Measurements from ENCODE around the gene RUNDC3A.

The RUNDC3A gene

DNA sequence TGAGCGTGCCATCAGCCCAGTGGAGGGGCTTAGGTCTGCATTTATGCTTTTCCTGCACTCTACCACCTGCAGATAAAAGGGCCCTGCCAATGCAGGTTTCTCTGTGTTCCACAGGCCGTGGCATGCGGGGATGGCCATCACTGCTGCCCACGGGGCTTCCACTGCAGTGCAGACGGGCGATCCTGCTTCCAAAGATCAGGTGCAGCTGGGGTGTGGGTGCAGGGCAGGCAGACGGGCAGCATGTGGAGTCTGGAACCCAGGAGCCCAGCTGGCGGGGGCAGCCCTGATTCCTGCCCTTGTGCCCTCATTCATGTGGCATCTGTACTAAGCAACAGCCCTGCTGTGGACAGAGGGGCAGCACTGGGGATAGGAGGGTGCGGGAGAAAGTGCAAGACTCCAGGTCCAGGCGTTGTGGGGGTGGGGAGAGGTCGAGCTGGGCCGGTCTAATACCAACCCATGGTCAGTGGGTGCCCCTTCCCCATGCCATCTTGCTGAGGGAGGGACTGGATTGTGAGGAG is 41.2 kb downstream of the RUNDC3A start:
- H3K36me3 Mint-ChIP-seq (ENCODE audit: low read depth), result peaks cover 3% of the 10 kb centered on the region
- H3K9me3 Mint-ChIP-seq, result no peaks in the 10 kb centered on the region
- no peak overlapping the region for H3K27ac Mint-ChIP-seq
- H3K4me1 Mint-ChIP-seq (ENCODE audit: low read depth), result peaks cover 14% of the 10 kb centered on the region
- DNase-seq (ENCODE audit: low spot score), result no peak
- no peak overlapping the region for H3K4me3 Mint-ChIP-seq
- H3K27me3 Mint-ChIP-seq (ENCODE audit: low read depth), result no peaks in the 10 kb centered on the region

DNA sequence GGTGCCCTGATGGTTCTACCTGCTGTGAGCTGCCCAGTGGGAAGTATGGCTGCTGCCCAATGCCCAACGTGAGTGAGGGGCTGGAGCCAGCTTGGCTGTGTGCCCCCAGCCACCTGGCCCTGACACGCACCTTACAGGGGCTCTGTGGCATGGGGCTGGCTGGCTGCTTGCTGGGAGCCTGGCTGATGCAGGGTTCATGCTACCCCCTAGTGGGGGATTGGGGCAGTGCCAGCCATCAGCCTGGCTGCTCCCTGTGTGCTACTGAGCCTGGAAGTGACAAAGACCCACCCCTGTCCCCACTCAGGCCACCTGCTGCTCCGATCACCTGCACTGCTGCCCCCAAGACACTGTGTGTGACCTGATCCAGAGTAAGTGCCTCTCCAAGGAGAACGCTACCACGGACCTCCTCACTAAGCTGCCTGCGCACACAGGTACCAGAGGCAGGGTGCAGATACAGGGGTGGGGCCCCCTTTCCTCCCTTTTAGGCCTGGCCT is 42.4 kb downstream of the RUNDC3A start:
- Mint-ChIP-seq H3K4me1 (ENCODE audit: low read depth) (peaks cover 4% of the 10 kb centered on the region), H3K4me3 (no peak overlapping the region), H3K27ac (no peak overlapping the region), H3K27me3 (ENCODE audit: low read depth) (peaks cover 8% of the 10 kb centered on the region), H3K36me3 (ENCODE audit: low read depth) (peaks cover 3% of the 10 kb centered on the region), H3K9me3 (no peaks in the 10 kb centered on the region)
- peak; percentile 62 for DNase-seq (ENCODE audit: low spot score)

DNA sequence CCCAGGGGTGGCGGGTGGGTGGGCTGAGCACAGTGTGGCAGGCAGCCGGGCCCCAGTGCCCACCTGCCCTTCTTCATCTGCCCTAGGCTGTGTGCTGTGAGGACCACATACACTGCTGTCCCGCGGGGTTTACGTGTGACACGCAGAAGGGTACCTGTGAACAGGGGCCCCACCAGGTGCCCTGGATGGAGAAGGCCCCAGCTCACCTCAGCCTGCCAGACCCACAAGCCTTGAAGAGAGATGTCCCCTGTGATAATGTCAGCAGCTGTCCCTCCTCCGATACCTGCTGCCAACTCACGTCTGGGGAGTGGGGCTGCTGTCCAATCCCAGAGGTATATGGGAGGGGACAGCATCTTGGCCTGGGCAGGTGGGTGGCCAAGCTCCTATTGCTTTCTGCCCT is 43.1 kb downstream of the RUNDC3A start:
- Mint-ChIP-seq H3K4me1 (ENCODE audit: low read depth) (no peaks in the 10 kb centered on the region), H3K4me3 (no peak overlapping the region)

DNA sequence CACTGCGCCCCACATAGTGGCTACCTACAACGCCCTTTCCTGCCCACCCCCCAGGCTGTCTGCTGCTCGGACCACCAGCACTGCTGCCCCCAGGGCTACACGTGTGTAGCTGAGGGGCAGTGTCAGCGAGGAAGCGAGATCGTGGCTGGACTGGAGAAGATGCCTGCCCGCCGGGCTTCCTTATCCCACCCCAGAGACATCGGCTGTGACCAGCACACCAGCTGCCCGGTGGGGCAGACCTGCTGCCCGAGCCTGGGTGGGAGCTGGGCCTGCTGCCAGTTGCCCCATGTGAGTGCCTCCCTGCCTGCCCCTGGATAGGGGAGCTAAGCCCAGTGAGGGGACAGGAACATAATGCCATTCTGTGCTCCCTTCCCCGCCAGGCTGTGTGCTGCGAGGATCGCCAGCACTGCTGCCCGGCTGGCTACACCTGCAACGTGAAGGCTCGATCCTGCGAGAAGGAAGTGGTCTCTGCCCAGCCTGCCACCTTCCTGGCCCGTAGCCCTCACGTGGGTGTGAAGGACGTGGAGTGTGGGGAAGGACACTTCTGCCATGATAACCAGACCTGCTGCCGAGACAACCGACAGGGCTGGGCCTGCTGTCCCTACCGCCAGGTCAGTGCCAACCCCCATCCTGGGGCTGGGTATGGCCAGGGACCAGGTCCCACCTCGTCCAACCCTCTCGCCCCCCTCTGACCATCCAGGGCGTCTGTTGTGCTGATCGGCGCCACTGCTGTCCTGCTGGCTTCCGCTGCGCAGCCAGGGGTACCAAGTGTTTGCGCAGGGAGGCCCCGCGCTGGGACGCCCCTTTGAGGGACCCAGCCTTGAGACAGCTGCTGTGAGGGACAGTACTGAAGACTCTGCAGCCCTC is 43.8 kb downstream of the RUNDC3A start:
- Mint-ChIP-seq H3K4me3 (no peak overlapping the region), H3K9me3 (no peaks in the 10 kb centered on the region), H3K4me1 (ENCODE audit: low read depth) (no peaks in the 10 kb centered on the region), H3K36me3 (ENCODE audit: low read depth) (peaks cover 3% of the 10 kb centered on the region), H3K27me3 (ENCODE audit: low read depth) (peaks cover 8% of the 10 kb centered on the region), H3K27ac (no peak overlapping the region)
- no peak for DNase-seq (ENCODE audit: low spot score)

More for the DNA sequence above, 43.1 kb downstream of the RUNDC3A start:
- Mint-ChIP-seq H3K9me3 (no peaks in the 10 kb centered on the region), H3K27ac (no peak overlapping the region), H3K36me3 (ENCODE audit: low read depth) (peaks cover 3% of the 10 kb centered on the region), H3K27me3 (ENCODE audit: low read depth) (peaks cover 8% of the 10 kb centered on the region)
- DNase-seq (ENCODE audit: low spot score), result no peak

DNA sequence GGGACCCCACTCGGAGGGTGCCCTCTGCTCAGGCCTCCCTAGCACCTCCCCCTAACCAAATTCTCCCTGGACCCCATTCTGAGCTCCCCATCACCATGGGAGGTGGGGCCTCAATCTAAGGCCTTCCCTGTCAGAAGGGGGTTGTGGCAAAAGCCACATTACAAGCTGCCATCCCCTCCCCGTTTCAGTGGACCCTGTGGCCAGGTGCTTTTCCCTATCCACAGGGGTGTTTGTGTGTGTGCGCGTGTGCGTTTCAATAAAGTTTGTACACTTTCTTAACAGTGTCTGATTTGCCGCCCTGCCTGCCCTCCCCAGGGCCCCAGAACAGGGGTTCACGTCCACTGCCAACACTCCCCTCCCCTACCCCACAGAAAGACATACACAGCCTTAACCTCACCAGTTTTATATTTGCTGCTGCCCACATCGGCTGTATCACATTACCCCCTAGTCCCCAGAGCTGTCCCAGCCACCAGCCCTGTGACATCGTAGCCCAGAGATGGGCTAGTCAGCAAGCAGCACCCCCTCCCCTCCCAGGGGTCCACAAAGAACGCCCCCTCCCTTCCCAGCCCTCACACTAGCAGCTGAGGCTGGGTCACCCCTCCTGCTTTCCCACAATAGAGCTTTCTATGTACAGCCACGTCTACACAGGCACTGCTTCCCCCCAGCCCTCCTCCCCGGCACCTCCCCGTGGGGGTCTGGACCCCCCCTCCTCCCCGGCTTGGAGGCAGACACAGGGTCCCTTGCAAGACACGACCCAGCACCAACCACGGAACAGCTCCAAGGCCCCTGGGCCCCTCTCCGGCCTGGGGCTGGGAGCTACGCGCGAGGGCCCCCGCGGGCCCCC is 44.6 kb downstream of the RUNDC3A start:
- Mint-ChIP-seq H3K9me3 (no peaks in the 10 kb centered on the region), H3K27me3 (ENCODE audit: low read depth) (peaks cover 8% of the 10 kb centered on the region), H3K36me3 (ENCODE audit: low read depth) (peaks cover 3% of the 10 kb centered on the region), H3K4me1 (ENCODE audit: low read depth) (no peaks in the 10 kb centered on the region), H3K4me3 (peak overlapping the region; percentile 35), H3K27ac (no peak overlapping the region)
- no peak for DNase-seq (ENCODE audit: low spot score)

DNA sequence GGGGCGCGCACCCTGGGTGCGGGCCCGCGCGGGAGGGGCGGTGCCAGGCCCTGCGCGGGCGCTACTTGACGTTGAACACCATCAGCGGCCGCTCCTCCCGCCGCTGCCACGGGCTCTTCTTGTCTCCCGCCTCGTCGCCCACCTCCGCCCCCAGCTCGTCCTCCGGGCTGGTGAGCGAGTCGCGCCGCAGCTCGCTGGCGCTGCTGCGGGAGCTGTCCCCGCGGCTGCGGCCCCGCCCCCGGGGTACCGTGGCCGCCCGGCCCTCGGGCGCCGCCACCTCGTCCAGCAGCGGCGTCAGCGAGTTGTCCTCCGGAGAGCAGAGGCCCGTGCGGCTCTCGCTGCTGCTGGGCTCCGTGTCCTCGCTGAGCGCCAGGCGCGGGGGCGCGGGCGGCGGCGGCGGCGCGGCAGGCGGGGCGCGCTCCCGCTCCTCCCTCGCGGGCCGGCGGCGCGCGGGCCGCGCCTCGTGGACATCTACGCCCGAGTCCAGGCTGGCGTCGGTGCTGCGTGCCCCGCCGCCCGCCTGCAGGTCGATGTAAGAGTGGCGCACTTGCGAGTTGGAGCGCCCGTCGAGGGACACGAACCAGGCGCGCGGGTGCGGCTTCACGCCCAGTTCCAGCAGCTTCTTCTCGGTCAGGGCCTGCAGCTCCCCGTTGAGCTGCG is 45.4 kb downstream of the RUNDC3A start:
- Mint-ChIP-seq H3K27ac (no peak overlapping the region), H3K9me3 (no peaks in the 10 kb centered on the region), H3K36me3 (ENCODE audit: low read depth) (peaks cover 3% of the 10 kb centered on the region), H3K27me3 (ENCODE audit: low read depth) (peaks cover 9% of the 10 kb centered on the region), H3K4me3 (peak overlapping the region; percentile 40), H3K4me1 (ENCODE audit: low read depth) (no peaks in the 10 kb centered on the region)
- peak; percentile 17 for DNase-seq (ENCODE audit: low spot score)

DNA sequence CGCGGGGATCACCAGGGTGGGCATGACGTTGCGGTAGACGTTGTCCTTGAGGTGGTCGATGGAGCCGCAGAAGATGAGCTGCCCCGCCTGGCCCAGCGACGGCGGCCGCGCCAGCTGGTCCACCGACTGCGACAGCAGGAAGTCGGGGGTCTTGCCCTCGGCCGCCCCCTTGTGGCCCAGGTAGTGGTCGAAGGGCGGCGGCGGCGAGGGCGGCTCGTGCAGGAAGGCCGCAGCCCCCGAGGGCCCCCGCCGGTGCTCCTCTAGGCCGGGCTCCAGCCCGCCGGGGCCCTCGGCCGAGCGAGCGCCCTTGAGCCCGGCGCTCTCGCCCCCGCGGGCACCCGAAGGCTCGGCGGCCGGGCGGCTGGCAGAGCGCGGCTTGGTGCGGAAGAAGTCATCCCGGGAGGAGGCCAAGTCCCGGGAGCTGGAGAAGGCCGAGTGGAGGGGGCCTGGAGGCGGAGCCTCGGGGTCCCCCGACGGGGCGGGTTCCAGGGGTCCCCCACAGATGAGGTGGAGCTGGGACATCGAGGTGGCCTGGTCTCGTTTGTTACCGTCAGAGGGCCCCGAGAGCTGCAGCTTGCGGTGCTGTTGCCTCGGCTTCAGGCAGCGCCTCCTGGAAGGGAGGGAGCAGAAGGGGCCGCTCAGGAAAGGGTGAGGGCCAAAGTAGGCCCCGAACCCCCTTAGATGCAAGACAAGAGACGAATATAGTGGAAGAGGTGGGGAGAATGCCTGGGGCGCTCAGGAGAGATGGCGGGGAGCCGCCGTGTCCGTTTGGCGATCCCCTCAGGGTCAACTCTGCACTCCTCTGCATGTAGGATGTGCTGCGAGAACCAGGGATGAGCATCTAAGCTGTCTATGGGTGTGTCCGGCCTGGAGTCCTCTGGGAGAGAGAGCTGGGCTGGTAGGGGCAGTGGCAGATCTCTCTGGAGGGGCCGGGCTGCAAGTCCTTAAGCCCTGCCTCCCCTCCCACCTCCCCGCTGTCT is 46.5 kb downstream of the RUNDC3A start:
- peaks cover 2% of the 10 kb centered on the region for H3K4me1 Mint-ChIP-seq (ENCODE audit: low read depth)
- peak; percentile 24 for DNase-seq (ENCODE audit: low spot score)
- H3K27me3 Mint-ChIP-seq (ENCODE audit: low read depth), result peaks cover 14% of the 10 kb centered on the region
- peaks cover 3% of the 10 kb centered on the region for H3K36me3 Mint-ChIP-seq (ENCODE audit: low read depth)
- peak overlapping the region; percentile 32 for H3K4me3 Mint-ChIP-seq
- H3K27ac Mint-ChIP-seq, result no peak overlapping the region
- no peaks in the 10 kb centered on the region for H3K9me3 Mint-ChIP-seq

DNA sequence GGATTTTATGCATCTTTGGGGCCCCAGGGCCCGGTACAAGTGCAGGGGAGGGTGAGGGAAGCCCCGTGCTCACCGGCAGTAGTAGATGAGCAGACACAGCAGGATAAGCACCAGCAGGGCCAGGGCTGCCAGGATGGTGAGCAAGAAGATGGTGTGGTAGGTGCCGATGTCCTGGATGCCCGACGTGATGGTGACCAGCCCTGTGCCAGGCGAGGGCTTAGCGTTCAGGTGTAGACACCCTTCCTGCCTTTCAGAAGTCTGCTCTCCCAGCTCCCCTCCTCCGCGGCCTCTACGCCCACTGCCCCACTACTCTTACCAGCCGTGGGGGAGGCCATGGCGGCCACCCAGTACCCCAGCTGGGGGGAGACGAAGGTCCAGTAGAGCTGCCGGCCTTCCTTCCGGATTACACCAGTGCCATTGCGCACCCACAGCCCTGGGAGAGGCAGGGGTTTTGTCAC is 47.3 kb downstream of the RUNDC3A start:
- DNase-seq (ENCODE audit: low spot score), result no peak
- Mint-ChIP-seq H3K27ac (no peak overlapping the region), H3K27me3 (ENCODE audit: low read depth) (peaks cover 19% of the 10 kb centered on the region), H3K9me3 (no peaks in the 10 kb centered on the region), H3K36me3 (ENCODE audit: low read depth) (peaks cover 3% of the 10 kb centered on the region), H3K4me3 (no peak overlapping the region), H3K4me1 (ENCODE audit: low read depth) (peaks cover 2% of the 10 kb centered on the region)

DNA sequence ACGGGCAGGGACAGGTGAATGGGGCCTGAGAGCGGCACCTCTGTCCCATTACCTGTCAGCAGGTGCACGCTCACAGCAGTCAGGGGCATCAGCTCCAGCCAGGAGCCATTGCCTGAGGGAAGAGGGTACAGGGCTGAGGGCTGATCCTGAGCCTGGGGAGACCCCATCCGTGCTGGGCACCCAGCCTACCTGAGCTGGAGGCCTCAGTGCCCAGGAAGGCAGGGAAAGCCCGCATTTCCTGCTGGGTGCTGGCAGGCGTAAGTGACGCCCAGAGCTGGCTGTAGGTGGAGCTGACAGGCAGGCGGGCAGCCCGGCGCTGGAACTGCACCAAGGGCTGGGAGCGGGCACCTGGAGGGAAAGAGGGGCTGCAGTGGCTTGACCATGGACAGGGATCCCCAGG is 47.8 kb downstream of the RUNDC3A start:
- Mint-ChIP-seq H3K4me1 (ENCODE audit: low read depth) (peaks cover 2% of the 10 kb centered on the region), H3K4me3 (no peak overlapping the region), H3K27me3 (ENCODE audit: low read depth) (peaks cover 22% of the 10 kb centered on the region), H3K27ac (no peak overlapping the region), H3K9me3 (no peaks in the 10 kb centered on the region), H3K36me3 (ENCODE audit: low read depth) (peaks cover 3% of the 10 kb centered on the region)
- no peak for DNase-seq (ENCODE audit: low spot score)

DNA sequence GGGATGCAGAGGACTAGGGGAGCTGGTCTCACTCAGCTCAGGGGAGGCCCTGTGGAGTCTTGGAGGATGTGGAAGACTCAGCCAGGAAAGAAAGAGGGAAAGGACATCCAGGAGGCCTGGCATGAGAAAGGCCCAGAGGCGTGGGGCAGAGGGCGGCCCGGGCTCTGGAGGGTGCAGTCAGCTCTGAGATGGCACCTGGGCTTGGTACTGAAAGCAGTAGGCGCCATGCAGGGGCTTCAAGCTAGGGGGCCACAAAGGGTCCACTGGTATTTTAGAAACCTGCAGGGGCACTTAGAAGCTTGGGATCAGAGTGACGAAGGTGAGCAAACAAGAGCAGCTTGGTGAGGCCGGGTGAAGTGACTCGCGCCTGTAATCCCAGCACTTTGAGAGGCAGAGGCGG is 49.7 kb downstream of the RUNDC3A start:
- H3K9me3 Mint-ChIP-seq, result no peaks in the 10 kb centered on the region
- H3K4me3 Mint-ChIP-seq, result no peak overlapping the region
- no peak overlapping the region for H3K27ac Mint-ChIP-seq
- H3K27me3 Mint-ChIP-seq (ENCODE audit: low read depth), result peaks cover 33% of the 10 kb centered on the region
- peaks cover under 1% of the 10 kb centered on the region for H3K36me3 Mint-ChIP-seq (ENCODE audit: low read depth)
- peaks cover 2% of the 10 kb centered on the region for H3K4me1 Mint-ChIP-seq (ENCODE audit: low read depth)
- DNase-seq (ENCODE audit: low spot score), result no peak

DNA sequence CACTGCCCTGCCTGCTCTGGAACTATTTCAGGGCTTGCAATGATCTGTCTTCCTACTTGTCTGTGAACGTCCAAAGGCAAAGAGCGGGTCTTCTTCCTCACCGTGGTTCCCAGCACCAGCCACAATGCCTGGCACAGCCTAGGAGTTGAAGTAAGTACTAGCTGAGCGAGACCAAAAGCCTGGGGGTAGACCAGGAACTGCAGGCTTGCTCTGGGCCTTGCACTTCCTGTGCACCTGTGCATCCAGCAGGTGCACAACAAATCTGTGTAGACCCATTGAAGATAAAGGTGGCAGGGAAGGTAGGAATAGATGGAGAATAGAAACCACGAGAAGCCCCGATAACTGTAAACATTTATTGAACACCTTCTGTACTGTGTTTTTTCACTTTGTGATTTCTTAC is 50.6 kb downstream of the RUNDC3A start:
- Mint-ChIP-seq H3K36me3 (ENCODE audit: low read depth) (no peaks in the 10 kb centered on the region), H3K4me3 (no peak overlapping the region), H3K4me1 (ENCODE audit: low read depth) (peaks cover 2% of the 10 kb centered on the region), H3K27me3 (ENCODE audit: low read depth) (peaks cover 35% of the 10 kb centered on the region), H3K9me3 (no peaks in the 10 kb centered on the region), H3K27ac (no peak overlapping the region)
- no peak for DNase-seq (ENCODE audit: low spot score)

DNA sequence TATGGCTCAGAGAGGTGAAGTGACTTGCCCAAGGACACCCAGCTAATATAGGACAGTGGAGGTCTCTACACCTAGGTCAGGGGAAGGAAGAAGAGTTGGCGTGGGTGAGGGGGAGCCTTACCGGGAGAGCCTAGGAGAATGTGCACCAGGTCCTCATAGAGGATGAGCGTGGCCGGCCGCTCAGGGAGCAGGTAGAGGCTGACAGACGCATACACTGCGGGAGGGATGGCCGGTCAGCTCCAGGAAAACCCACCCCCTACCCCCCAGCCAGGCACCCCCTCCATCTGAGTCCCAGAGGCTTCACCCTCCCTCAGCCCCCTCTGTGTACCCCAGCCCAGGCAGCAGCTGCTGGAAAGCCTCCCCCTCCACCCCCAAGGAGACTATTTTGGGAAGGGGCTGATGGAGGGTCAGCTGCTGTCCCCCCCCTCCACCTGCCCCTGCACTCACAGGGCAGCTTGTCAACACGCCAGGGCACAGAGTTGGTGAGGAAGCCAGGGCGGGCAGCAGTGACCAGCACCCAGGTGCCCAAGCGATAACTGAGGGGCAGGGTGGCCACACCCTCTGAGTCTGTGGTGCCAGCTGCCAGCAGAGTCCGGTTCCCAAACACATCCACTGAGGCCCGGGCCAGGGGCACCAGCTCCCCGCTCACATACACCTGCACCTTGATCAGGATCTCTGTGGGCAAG is 51.2 kb downstream of the RUNDC3A start:
- H3K4me1 Mint-ChIP-seq (ENCODE audit: low read depth), result peaks cover 2% of the 10 kb centered on the region
- H3K9me3 Mint-ChIP-seq, result no peaks in the 10 kb centered on the region
- no peak overlapping the region for H3K4me3 Mint-ChIP-seq
- H3K27me3 Mint-ChIP-seq (ENCODE audit: low read depth), result peaks cover 39% of the 10 kb centered on the region
- H3K27ac Mint-ChIP-seq, result no peak overlapping the region
- DNase-seq (ENCODE audit: low spot score), result no peak
- H3K36me3 Mint-ChIP-seq (ENCODE audit: low read depth), result no peaks in the 10 kb centered on the region

Measured in T-helper 2 cell treated with Interferon-gamma antibody and Interleukin-4, amounts not matched to agents 5 μg/mL and 100 μg/mL, for 36 hours (primary cell).